Measurements from ENCODE around the gene SSR3.

Gene SSR3

DNA sequence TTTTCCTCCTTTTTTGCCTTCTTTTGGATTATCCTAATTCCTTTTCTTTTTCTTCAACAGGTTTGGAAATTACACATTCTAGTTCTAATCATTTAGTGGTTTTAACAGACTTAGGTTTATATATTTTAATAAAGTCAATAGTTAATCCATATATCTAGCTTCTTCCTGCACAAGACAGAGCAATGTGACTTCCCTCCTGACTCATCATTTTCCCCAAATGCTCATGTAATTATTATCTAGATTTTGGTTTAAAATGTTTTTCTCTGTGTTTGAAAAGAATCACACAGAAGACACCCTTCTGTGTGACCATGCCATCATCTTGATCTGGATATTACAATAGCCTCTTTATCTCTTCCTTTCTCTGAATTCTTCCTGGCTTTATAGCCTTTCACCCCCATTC is 28.6 kb upstream of the SSR3 start:
- H3K4me1 ChIP-seq (ENCODE audit: control insufficient read depth, low read length): peaks cover 79% of the 10 kb centered on the region
- no peaks in the 10 kb centered on the region for H3K79me2 ChIP-seq (ENCODE audit: control insufficient read depth, low read length)
- peaks cover 6% of the 10 kb centered on the region for H3F3A ChIP-seq (ENCODE audit: control insufficient read depth, insufficient read depth)
- no peaks in the 10 kb centered on the region for H3K9me2 ChIP-seq (replicated peaks; ENCODE audit: control insufficient read depth, low read length)
- no peaks in the 10 kb centered on the region for H4K20me1 ChIP-seq (ENCODE audit: control insufficient read depth, insufficient read depth, low read depth, low read length)
- H3K9me3 ChIP-seq (ENCODE audit: control insufficient read depth, insufficient read depth, low read length): no peaks in the 10 kb centered on the region
- TF ChIP-seq, protein P1, sequence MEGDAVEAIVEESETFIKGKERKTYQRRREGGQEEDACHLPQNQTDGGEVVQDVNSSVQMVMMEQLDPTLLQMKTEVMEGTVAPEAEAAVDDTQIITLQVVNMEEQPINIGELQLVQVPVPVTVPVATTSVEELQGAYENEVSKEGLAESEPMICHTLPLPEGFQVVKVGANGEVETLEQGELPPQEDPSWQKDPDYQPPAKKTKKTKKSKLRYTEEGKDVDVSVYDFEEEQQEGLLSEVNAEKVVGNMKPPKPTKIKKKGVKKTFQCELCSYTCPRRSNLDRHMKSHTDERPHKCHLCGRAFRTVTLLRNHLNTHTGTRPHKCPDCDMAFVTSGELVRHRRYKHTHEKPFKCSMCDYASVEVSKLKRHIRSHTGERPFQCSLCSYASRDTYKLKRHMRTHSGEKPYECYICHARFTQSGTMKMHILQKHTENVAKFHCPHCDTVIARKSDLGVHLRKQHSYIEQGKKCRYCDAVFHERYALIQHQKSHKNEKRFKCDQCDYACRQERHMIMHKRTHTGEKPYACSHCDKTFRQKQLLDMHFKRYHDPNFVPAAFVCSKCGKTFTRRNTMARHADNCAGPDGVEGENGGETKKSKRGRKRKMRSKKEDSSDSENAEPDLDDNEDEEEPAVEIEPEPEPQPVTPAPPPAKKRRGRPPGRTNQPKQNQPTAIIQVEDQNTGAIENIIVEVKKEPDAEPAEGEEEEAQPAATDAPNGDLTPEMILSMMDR (IDR thresholded peaks at IDR 0.05; ENCODE audit: low read depth, low read length, poor library complexity, severe bottlenecking): no peak
- no peak for TF ChIP-seq EZH2phosphoT487 (IDR thresholded peaks at IDR 0.05; ENCODE audit: borderline replicate concordance, low read length)
- peak overlapping the region; percentile 19; the same call in 1 of the 2 replicates for H3K4me3 ChIP-seq (ENCODE audit: low read length)
- H3K27me3 ChIP-seq (ENCODE audit: control insufficient read depth, low read length): no peaks in the 10 kb centered on the region
- no peak overlapping the region for H3K27ac ChIP-seq (ENCODE audit: low read depth, low read length)
- H3K4me2 ChIP-seq (ENCODE audit: low read length): peak overlapping the region; percentile 30; the same call in 1 of the 2 replicates
- H3K36me3 ChIP-seq (ENCODE audit: control insufficient read depth, low read length): no peaks in the 10 kb centered on the region

DNA sequence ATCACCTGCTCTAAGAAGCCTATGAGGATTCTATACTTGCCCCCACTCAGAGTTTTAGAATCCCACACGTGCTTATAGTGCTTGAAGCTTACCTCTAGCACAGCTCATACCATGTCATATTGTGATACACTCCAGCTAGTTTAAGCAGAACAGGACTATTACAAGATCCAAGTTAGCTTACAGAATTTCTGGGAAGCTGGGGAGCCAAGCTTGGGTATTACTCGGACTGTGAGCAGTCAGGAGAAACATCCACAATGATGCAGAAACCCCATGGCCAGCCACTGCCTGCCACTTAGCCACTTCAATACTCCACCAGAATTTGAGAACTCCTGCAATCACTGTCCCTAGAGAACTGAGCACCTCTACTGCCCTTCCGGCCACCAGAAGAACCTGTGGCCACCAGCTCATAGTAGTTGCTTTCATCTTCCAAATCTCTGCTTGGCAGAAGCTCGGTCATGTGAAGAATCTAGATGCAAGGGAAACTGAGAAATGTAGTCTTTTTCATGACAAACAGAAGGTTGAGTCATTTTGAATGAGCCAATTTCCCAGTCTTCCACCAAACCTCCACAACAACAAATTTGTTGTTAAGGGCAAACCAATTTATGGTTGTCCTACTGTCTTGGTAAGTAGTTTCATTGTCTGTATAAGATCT is 27.7 kb upstream of the SSR3 start:
- H3K4me2 ChIP-seq (ENCODE audit: low read length): no peak overlapping the region
- H3K4me3 ChIP-seq (ENCODE audit: low read length): no peak overlapping the region
- no peaks in the 10 kb centered on the region for H3K36me3 ChIP-seq (ENCODE audit: control insufficient read depth, low read length)
- H3K9me2 ChIP-seq (replicated peaks; ENCODE audit: control insufficient read depth, low read length): no peaks in the 10 kb centered on the region
- no peaks in the 10 kb centered on the region for H3K9me3 ChIP-seq (ENCODE audit: control insufficient read depth, insufficient read depth, low read length)
- H3K27ac ChIP-seq (ENCODE audit: low read depth, low read length): no peak overlapping the region
- no peaks in the 10 kb centered on the region for H3K27me3 ChIP-seq (ENCODE audit: control insufficient read depth, low read length)
- H3F3A ChIP-seq (ENCODE audit: control insufficient read depth, insufficient read depth): peaks cover 5% of the 10 kb centered on the region
- H3K79me2 ChIP-seq (ENCODE audit: control insufficient read depth, low read length): no peaks in the 10 kb centered on the region
- no peaks in the 10 kb centered on the region for H4K20me1 ChIP-seq (ENCODE audit: control insufficient read depth, insufficient read depth, low read depth, low read length)
- TF ChIP-seq, protein P1 (IDR thresholded peaks at IDR 0.05; ENCODE audit: low read depth, low read length, poor library complexity, severe bottlenecking): no peak
- no peak for TF ChIP-seq EZH2phosphoT487 (IDR thresholded peaks at IDR 0.05; ENCODE audit: borderline replicate concordance, low read length)
- peaks cover 74% of the 10 kb centered on the region for H3K4me1 ChIP-seq (ENCODE audit: control insufficient read depth, low read length)

DNA sequence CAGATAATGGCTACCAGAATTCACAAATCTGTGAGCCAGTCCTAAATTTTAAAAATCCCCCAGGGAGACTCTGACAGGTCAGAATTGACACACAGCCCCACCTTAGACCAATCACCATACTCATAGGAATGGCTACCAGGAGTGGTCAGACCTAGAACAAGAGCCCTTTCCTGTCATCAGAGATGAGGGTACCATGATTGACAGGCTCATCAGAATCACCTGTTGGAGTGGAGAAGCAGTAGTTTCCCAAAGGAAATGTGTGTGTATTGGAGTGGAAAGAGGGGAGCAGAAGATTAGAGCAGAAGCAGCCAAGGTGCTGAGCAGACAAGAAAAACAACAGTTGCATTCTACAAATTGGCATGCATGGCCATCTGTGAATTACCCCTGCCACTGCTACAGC is 27.0 kb upstream of the SSR3 start:
- Histone ChIP-seq H3K27ac (ENCODE audit: low read depth, low read length) (no peak overlapping the region), H3K79me2 (ENCODE audit: control insufficient read depth, low read length) (no peaks in the 10 kb centered on the region), H3F3A (ENCODE audit: control insufficient read depth, insufficient read depth) (no peaks in the 10 kb centered on the region; the same call in 1 of the 2 replicates), H3K27me3 (ENCODE audit: control insufficient read depth, low read length) (no peaks in the 10 kb centered on the region), H4K20me1 (ENCODE audit: control insufficient read depth, insufficient read depth, low read depth, low read length) (no peaks in the 10 kb centered on the region), H3K36me3 (ENCODE audit: control insufficient read depth, low read length) (no peaks in the 10 kb centered on the region), H3K4me2 (ENCODE audit: low read length) (no peak overlapping the region), H3K4me1 (ENCODE audit: control insufficient read depth, low read length) (peaks cover 68% of the 10 kb centered on the region), H3K9me2 (replicated peaks; ENCODE audit: control insufficient read depth, low read length) (no peaks in the 10 kb centered on the region), H3K4me3 (ENCODE audit: low read length) (no peak overlapping the region), H3K9me3 (ENCODE audit: control insufficient read depth, insufficient read depth, low read length) (no peaks in the 10 kb centered on the region)
- no peak for TF ChIP-seq EZH2phosphoT487 (IDR thresholded peaks at IDR 0.05; ENCODE audit: borderline replicate concordance, low read length)
- TF ChIP-seq, protein P1 (IDR thresholded peaks at IDR 0.05; ENCODE audit: low read depth, low read length, poor library complexity, severe bottlenecking): no peak

All from DOHH2 (cell line).